ENCODE measurements around the gene EXOSC5.

Gene EXOSC5

GRCh38 chr19:41363371-41363752 lies 33.8 kb downstream of the EXOSC5 start:
- TF ChIP-seq CTCF (IDR thresholded peaks at IDR 0.05; ENCODE audit: low read depth, low read length), result no peak
- no peak for DNase-seq (ENCODE audit: low read depth, low spot score)
- peak overlapping the region; percentile 77 for H3K4me3 ChIP-seq (ENCODE audit: low read depth, low read length)
- in situ Hi-C loops (cut with HindIII; ENCODE audit: low sequenced_read_pairs), result no loop called here

GRCh38 chr19:41362143-41362847 lies 34.9 kb downstream of the EXOSC5 start:
- in situ Hi-C loops (cut with HindIII; ENCODE audit: low sequenced_read_pairs), result no loop called here
- no peak overlapping the region for H3K4me3 ChIP-seq (ENCODE audit: low read depth, low read length)
- no peak for DNase-seq (ENCODE audit: low read depth, low spot score)
- TF ChIP-seq CTCF (IDR thresholded peaks at IDR 0.05; ENCODE audit: low read depth, low read length), result no peak

DNA sequence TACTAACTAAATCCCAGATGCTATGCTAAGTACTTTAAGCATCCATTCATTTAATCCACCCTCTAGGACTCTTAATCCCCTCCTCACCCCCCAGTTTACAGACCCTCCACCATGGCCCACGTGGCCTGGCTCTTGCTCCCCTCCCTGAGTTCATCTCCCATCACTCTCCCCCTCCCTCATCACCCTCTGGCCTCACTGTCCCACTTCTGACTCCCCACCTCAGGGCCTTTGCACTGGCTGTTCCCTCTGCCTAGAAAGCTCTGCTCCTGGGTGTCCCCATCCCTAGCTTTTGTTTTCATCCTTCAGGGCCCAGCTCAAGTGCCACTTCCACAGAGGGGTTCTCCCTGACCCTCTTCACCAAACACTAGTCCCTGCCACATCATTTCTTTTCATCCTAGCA lies 37.4 kb downstream of the EXOSC5 start:
- no peak for DNase-seq (ENCODE audit: low read depth, low spot score)
- H3K4me3 ChIP-seq (ENCODE audit: low read depth, low read length), result no peak overlapping the region
- no peak for TF ChIP-seq CTCF (IDR thresholded peaks at IDR 0.05; ENCODE audit: low read depth, low read length)
- in situ Hi-C loops (cut with HindIII; ENCODE audit: low sequenced_read_pairs), result no loop called here

DNA sequence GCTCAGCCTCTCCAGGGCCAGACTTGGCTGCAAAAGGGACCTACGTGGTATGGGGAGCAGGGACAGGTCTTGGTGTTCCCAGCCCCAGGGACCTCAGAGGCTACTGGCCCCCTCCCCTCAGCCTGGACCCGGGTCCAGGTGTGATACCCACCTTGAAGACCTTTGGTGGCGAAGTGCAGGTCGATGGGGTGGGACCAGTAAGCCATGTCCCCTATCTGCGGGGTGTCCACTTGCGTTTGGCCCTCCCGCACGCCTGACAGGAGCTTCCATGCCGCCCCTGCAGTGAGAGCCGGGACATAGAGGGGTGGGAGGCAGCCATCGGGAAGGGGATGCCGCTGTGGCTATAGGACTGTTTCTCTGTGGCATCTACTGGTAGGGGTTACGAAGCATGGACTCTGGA lies 39.4 kb downstream of the EXOSC5 start:
- no peak overlapping the region for H3K4me3 ChIP-seq (ENCODE audit: low read depth, low read length)
- in situ Hi-C loops (cut with HindIII; ENCODE audit: low sequenced_read_pairs), result no loop called here
- DNase-seq (ENCODE audit: low read depth, low spot score), result no peak
- TF ChIP-seq CTCF (IDR thresholded peaks at IDR 0.05; ENCODE audit: low read depth, low read length), result no peak

DNA sequence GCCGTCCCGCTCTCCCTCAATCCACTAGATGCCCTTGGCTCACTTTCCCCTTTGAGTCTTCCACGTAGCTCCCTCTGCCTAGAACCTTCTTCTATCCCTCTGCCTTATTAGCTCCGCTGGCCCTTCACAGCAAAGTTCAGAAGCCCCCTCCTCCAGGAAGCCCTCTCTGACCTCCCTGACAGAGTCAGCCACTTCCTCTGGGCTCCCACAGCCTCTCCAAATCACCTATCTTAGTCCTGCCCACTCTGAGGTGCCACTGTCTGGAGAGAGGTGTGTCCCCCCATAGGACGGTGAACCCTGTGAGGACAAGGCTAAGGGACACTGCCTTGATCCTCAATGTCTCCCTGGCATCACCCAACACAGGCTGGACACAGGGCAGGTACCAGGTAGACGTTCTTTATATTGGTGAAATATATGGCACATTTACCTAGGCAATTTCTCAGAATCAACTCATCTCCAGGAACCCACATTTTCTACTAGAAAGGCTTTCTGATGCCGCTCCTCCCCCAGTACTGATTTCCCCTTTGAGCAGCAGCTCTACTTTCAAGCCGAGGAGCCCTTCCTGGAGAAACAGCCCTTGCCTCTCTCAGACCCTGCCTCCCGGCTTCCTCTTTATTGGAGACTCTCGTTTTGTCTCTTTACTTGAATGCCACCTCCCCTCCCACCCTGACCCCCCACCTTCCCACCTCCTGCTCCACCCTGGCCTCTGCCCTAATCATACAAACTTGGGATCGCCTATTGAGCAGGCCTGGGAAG lies 40.0 kb downstream of the EXOSC5 start:
- DNase-seq (ENCODE audit: low read depth, low spot score), result no peak
- in situ Hi-C loops (cut with HindIII; ENCODE audit: low sequenced_read_pairs), result no loop called here
- no peak overlapping the region for H3K4me3 ChIP-seq (ENCODE audit: low read depth, low read length)
- no peak for TF ChIP-seq CTCF (IDR thresholded peaks at IDR 0.05; ENCODE audit: low read depth, low read length)

- TF ChIP-seq CTCF (IDR thresholded peaks at IDR 0.05; ENCODE audit: low read depth, low read length), result no peak
- no peak for DNase-seq (ENCODE audit: low read depth, low spot score)
- in situ Hi-C loops (cut with HindIII; ENCODE audit: low sequenced_read_pairs), result no loop called here
- no peak overlapping the region for H3K4me3 ChIP-seq (ENCODE audit: low read depth, low read length)
Observed at GRCh38 chr19:41355802-41356201, 41.4 kb downstream of the EXOSC5 start.
